ENCODE measurements around the gene UBQLN1. TPM values are rescaled to one million over a fixed set of nuclear protein-coding genes. Genes with fewer than 3 reads are reported as not detected.

UBQLN1 gene
- total RNA-seq, 1 experiment from 2014 or later = 126 TPM

Other genes starting within 250 kb of the UBQLN1 start
- gene FRMD3, start 169.6 kb downstream of the UBQLN1 start, total RNA-seq (2014; rRNA removed; shearing (Covaris generic)) = 0.10 and 1.4 TPM in 2 replicates
- gene IDNK, start 84.8 kb downstream of the UBQLN1 start, total RNA-seq (2014; rRNA removed; shearing (Covaris generic)) = 0.78 and 1.4 TPM in 2 replicates
- 2.8 and 4.8 TPM in 2 replicates for gene GKAP1, start 109.8 kb upstream of the UBQLN1 start, total RNA-seq (2014; rRNA removed; shearing (Covaris generic))
- gene KIF27, start 213.5 kb upstream of the UBQLN1 start, total RNA-seq (2014; rRNA removed; shearing (Covaris generic)) = 1.8 and 2.7 TPM in 2 replicates

Data from H7 (cell line).